T follicular helper cell (primary cell): ENCODE measurements around the gene SAMD4A.

Experiments used
- DNase-seq: peaks from one replicate; pipeline ENCODE4 v3.0.0-alpha.2; 2020; ENCODE audit warnings: low read depth

The SAMD4A gene

GRCh38 chr14:54682578-54682977 lies 115.7 kb downstream of the SAMD4A start:
- DNase-seq = no peak

- DNase-seq = no peak
These were observed 117.2 kb downstream of the SAMD4A start for GRCh38 chr14:54683882-54684794.

GRCh38 chr14:54685286-54685845 lies 118.4 kb downstream of the SAMD4A start:
- no peak for DNase-seq

- DNase-seq = no peak
These were observed 119.4 kb downstream of the SAMD4A start for GRCh38 chr14:54686219-54686870.

- DNase-seq = no peak
These were observed 120.2 kb downstream of the SAMD4A start for GRCh38 chr14:54686871-54687749.

GRCh38 chr14:54687750-54688119 lies 120.8 kb downstream of the SAMD4A start:
- no peak for DNase-seq

- no peak for DNase-seq
These were observed 121.3 kb downstream of the SAMD4A start for GRCh38 chr14:54688229-54688628.

- no peak for DNase-seq
These were observed 123.0 kb downstream of the SAMD4A start for GRCh38 chr14:54689928-54690327.

- DNase-seq = no peak
These were observed 124.0 kb downstream of the SAMD4A start for GRCh38 chr14:54690887-54691286.

- peak; percentile 28 for DNase-seq
These were observed 124.8 kb downstream of the SAMD4A start for GRCh38 chr14:54691525-54692283.

- DNase-seq = no peak
These were observed 125.4 kb downstream of the SAMD4A start for GRCh38 chr14:54692284-54692772.

GRCh38 chr14:54693761-54694160 lies 126.8 kb downstream of the SAMD4A start:
- no peak for DNase-seq

- no peak for DNase-seq
These were observed 128.3 kb downstream of the SAMD4A start for GRCh38 chr14:54695196-54695595.

GRCh38 chr14:54697001-54697400 lies 130.1 kb downstream of the SAMD4A start:
- no peak for DNase-seq

GRCh38 chr14:54697803-54698202 lies 130.9 kb downstream of the SAMD4A start:
- DNase-seq = no peak

GRCh38 chr14:54698501-54698900 lies 131.6 kb downstream of the SAMD4A start:
- no peak for DNase-seq

- no peak for DNase-seq
These were observed 132.1 kb downstream of the SAMD4A start for GRCh38 chr14:54698966-54699530.

GRCh38 chr14:54699735-54700134 lies 132.8 kb downstream of the SAMD4A start:
- no peak for DNase-seq

- DNase-seq = no peak
These were observed 133.8 kb downstream of the SAMD4A start for GRCh38 chr14:54700717-54701116.

- DNase-seq = no peak
These were observed 135.1 kb downstream of the SAMD4A start for GRCh38 chr14:54702014-54702491.

GRCh38 chr14:54702492-54702891 lies 135.6 kb downstream of the SAMD4A start:
- DNase-seq = no peak
